Heart left ventricle (tissue), 13 donors: Measurements from ENCODE around the gene DIO3.

ENCODE experiments used
- CTCF ChIP-seq, 12 donors: fragments of 200-600 bp; sonication (generic) in 4 of 12; IDR thresholded peaks; one replicate each; pipeline versions ENCODE4 v1.5.0 to v1.8.0; 2018 to 2022; ENCODE audit warnings: antibody characterized with exemption in 12 of 12, mild to moderate bottlenecking in 5 of 12
- POLR2A ChIP-seq, 2 donors: fragments of 450-650 bp; IDR thresholded peaks; one replicate each; pipeline ENCODE4 v1.6.1; 2017; ENCODE audit warnings: antibody characterized with exemption in 2 of 2, mild to moderate bottlenecking in 2 of 2, moderate library complexity in 2 of 2
- donor health status: ischemic (EF 13 %, LVEDD 7.1; RV severe dilation, severe dysfunction).
- donor health status: DM: no; HTN: yes; CAD: no.
- donor health status: DM: no; HTN: no; CAD: no.
- donor health status: ischemic (EF 25% LVEDD 6.9; RV normal size, moderate dysfunction).
- donor health status: ischemic (EF 25% LVEDD 5.7; RV mildly dilated, moderate dysfunction).
- donor health status: ischemic (EF 35%, LVEDD 5.7; RV mildly dilated, moderate dysfunction).
- donor health status: nonischemic (EF 11% LVEDD 7.7; RV severe dilation, severe dysfunction).
- donor health status: DM: yes; HTN: yes; CAD: no.
- donor health status: PGD.
- donor health status: ischemic (EF 29% LVEDD 5.4; RV normal size, mild dysfunction).
- donor health status: nonischemic (EF 23%, LVEDD 6.1; RV moderate dilation, normal function).

DNA sequence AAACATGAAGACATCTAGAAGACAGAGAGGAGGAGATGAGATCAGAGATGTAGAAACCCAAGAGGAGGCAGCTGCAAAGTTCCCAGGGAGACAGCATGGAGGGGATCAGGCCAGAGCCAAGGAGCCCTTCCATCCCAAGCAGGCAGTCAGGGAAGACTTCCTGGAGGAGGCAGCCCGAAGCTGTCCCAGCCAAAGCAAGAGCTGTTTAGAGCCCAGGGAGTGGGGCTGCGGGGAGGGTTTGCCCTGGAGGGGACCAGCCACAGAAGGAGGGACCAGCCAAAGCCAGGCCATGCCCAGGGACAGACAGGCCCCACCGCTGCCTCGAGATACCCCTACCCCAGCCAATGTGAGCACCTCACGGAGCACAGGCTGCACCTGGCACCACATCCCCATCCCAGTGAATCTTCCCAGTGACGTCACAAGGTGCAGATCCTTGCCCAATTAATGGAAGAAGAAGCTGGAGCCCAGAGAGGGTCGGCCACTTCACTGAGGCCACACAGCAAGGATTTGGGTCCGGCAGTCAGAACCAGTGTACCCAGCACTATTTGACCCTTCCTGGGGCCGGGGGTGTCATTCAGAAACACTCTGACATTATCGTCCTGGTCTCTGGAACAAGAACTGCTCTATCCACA lies 14.1 kb upstream of the DIO3 start:
- no peak for TF ChIP-seq CTCF (IDR thresholded peaks at IDR 0.05)
- TF ChIP-seq POLR2A (IDR thresholded peaks at IDR 0.05): no peak
